Effector CD4-positive, alpha-beta T cell (primary cell): ENCODE results near the gene NFAT5.

ENCODE experiments used
- DNase-seq: peaks from one replicate; pipeline ENCODE4 v3.0.0-alpha.2; 2020

The NFAT5 gene

DNA sequence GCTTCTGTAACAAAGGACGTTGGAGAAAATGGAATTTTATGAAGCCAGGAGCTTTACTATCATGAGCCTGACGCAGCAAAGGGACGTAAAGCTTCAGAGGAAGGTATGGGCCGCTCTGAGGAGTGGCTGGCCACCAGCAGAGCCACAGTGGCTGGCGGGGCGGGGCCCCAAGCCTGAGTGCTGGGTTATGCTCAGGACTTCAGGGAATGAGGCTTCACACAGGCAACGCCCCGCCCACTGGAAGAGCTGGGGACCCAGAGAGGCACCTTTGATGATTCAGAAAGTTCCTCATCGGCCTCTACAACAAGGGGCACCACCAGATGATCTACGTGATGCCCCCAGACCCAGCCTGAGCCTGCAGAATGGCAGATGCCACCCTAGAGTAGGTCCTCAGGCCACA is 180.2 kb downstream of the NFAT5 start:
- DNase-seq = no peak

DNA sequence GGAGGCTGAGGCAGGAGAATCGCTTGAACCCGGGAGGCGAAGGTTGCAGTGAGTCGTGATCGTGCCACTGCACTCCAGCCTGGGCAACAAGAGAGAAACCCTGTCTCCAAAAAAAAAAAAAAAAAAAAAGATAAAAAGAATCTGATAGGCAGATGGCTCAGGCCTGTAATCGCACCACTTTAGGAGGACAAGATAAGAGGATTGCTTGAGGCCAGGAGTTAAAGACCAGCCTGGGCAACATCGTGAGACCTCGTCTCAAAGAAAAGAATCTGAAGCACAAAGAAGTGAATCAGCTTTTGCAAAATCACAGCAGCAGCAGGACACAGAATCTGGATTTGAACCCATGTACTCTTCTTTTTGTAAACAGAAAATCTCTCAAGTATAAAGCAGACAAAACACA is 181.3 kb downstream of the NFAT5 start:
- DNase-seq = no peak

DNA sequence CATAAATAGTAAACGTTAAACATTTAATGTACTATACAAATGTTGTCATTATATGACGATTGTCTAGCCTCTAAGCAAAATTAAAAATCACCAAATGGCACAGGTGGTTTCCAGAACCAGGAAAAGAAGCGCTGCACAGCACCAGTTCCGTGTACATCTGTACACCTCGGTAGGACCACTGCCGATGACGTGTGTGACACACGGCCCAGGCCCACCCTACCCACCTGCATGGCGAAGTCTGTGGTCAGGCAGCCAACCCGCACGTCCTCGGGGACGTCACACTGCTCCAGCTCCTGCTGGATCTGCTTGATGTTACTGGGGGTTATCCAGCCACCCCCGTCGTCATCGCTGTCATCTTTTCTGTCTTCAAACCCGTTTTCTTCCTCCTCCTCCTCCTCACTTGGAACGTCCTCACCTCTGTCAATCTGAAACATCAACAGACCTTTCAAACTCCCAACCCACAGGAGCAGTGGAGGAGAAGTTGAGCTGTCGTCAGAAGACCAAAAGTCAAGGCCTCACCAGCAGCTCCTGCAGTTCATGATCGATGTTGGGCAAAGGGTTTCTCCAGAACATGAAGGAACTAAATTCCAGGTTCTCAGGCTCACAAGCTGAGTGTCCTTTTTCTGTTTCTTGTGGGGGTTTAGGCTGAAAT is 183.1 kb downstream of the NFAT5 start:
- no peak for DNase-seq

DNA sequence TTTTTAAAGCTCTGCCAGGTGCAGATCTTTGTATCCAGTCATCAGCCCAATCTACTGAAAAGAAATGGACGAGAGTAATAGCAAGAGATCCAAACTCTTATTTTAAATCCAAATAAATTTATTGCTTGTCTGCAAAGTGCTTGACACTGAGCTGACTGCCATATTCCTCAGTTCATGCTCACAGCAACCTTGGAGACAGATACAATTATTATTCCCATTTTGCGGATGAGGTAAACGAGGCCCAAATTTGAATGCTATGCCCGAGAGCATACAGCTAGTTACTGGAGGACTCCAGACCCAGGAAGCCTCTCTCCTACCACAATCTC is 188.3 kb downstream of the NFAT5 start:
- DNase-seq = no peak
